Stimulated activated CD8-positive, alpha-beta memory T cell treated with anti-CD3 and anti-CD28 coated beads, Interleukin-4, amount 100 ng/mL, for 48 hours (primary cell): ENCODE results near the gene COX19.
A peak's percentile ranks its signal among the peaks of the same experiment; 100 is the strongest.
"Not testable (repeated sequence)": the region's sequence is repeated elsewhere in the genome, so short reads cannot be mapped to it uniquely, and the experiment has no call there.

Source experiments
- DNase-seq: peaks from one replicate; pipeline ENCODE4 v3.0.0-alpha.2; 2020

COX19 gene

GRCh38 chr7:1009747-1010146 lies 34.4 kb upstream of the COX19 start:
- no peak for DNase-seq

GRCh38 chr7:1008733-1009363 lies 33.5 kb upstream of the COX19 start:
- no peak for DNase-seq

GRCh38 chr7:1007901-1008300 lies 32.6 kb upstream of the COX19 start:
- no peak for DNase-seq

GRCh38 chr7:1005303-1005702 lies 30.0 kb upstream of the COX19 start:
- no peak for DNase-seq

- no peak for DNase-seq
These were observed 28.9 kb upstream of the COX19 start for GRCh38 chr7:1004018-1004852.

- DNase-seq: not testable (repeated sequence)
These were observed 27.1 kb upstream of the COX19 start for GRCh38 chr7:1002445-1002844.

GRCh38 chr7:1002026-1002425 lies 26.7 kb upstream of the COX19 start:
- not testable (repeated sequence) for DNase-seq

GRCh38 chr7:1001069-1001770 lies 25.9 kb upstream of the COX19 start:
- DNase-seq: not testable (repeated sequence)

- DNase-seq: no peak
These were observed 24.9 kb upstream of the COX19 start for GRCh38 chr7:999941-1000935.

- no peak for DNase-seq
These were observed 24.0 kb upstream of the COX19 start for GRCh38 chr7:999149-999879.

GRCh38 chr7:997404-998395 lies 22.4 kb upstream of the COX19 start:
- no peak for DNase-seq

GRCh38 chr7:996079-996872 lies 20.9 kb upstream of the COX19 start:
- no peak for DNase-seq

- DNase-seq: no peak
These were observed 20.2 kb upstream of the COX19 start for GRCh38 chr7:995571-995970.

- DNase-seq: no peak
These were observed 19.4 kb upstream of the COX19 start for GRCh38 chr7:994592-995308.

- peak; percentile 97 for DNase-seq
These were observed 17.6 kb upstream of the COX19 start for GRCh38 chr7:992709-993607.

- DNase-seq: no peak
These were observed 16.6 kb upstream of the COX19 start for GRCh38 chr7:991729-992656.
